Nephron (organoid): Measurements from ENCODE around the gene GRIP2.

Source experiments
- H3K27ac Mint-ChIP-seq, 3 experiments: 2 replicates each; pipeline ENCODE4 v1.8.0; 2020; ENCODE audit warnings: mixed read lengths in 3 of 3, mild to moderate bottlenecking in 2 of 3, moderate library complexity in 1 of 3
- H3K27me3 Mint-ChIP-seq: 2 replicates; pipeline ENCODE4 v1.8.0; 2021; ENCODE audit warnings: low read depth, mild to moderate bottlenecking, moderate library complexity, mixed read lengths
- H3K36me3 Mint-ChIP-seq: 2 replicates; pipeline ENCODE4 v1.8.0; 2020; ENCODE audit warnings: low read depth, mixed read lengths
- H3K4me1 Mint-ChIP-seq: 2 replicates; pipeline ENCODE4 v1.8.0; 2020; ENCODE audit warnings: mixed read lengths
- H3K4me3 Mint-ChIP-seq, 3 experiments: 2 replicates each; pipeline ENCODE4 v1.8.0; 2020; ENCODE audit warnings: mild to moderate bottlenecking in 3 of 3, mixed read lengths in 3 of 3, moderate library complexity in 2 of 3
- H3K9me3 Mint-ChIP-seq: 2 replicates; pipeline ENCODE4 v1.8.0; 2020; ENCODE audit warnings: mixed read lengths
- TF ChIP-seq, protein P1 (sequence below), 3 experiments: fragments of 200-600 bp; sonication (generic); IDR thresholded peaks; one replicate each; pipeline ENCODE4 v1.5.0; 2021; ENCODE audit warnings: antibody characterized with exemption in 3 of 3; ENCODE audit not compliant: unreplicated experiment in 3 of 3

The GRIP2 gene

DNA sequence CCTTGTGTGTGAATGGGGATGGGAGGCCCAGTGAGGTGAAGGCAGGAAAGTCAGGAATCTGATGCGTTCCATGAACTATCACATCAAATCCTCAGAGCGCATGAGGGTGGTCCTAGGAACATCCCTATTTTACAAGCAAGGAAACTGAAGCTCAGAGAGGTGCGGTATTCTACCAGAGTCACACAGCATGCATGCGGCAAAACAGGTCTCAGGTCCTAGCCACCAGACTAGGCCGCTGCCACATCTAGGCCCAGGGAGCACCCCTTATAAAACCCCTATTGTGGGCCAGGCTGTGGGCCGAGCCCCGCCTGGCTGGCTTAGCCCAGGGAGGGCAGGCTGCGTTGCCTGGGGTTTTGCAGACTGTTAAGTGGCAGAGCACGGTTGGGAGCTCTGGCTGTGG, 17.9 kb upstream of the GRIP2 start:
- H3K9me3 Mint-ChIP-seq = no peaks in the 10 kb centered on the region
- H3K36me3 Mint-ChIP-seq = no peaks in the 10 kb centered on the region
- peaks cover 28% of the 10 kb centered on the region for H3K4me1 Mint-ChIP-seq
- TF ChIP-seq, protein P1, sequence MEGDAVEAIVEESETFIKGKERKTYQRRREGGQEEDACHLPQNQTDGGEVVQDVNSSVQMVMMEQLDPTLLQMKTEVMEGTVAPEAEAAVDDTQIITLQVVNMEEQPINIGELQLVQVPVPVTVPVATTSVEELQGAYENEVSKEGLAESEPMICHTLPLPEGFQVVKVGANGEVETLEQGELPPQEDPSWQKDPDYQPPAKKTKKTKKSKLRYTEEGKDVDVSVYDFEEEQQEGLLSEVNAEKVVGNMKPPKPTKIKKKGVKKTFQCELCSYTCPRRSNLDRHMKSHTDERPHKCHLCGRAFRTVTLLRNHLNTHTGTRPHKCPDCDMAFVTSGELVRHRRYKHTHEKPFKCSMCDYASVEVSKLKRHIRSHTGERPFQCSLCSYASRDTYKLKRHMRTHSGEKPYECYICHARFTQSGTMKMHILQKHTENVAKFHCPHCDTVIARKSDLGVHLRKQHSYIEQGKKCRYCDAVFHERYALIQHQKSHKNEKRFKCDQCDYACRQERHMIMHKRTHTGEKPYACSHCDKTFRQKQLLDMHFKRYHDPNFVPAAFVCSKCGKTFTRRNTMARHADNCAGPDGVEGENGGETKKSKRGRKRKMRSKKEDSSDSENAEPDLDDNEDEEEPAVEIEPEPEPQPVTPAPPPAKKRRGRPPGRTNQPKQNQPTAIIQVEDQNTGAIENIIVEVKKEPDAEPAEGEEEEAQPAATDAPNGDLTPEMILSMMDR (IDR thresholded peaks at IDR 0.05; ENCODE audit: unreplicated experiment in 3 of 3) = no peak
- H3K27me3 Mint-ChIP-seq = peaks cover 54% of the 10 kb centered on the region
- no peak overlapping the region for H3K27ac Mint-ChIP-seq
- no peak overlapping the region for H3K4me3 Mint-ChIP-seq

DNA sequence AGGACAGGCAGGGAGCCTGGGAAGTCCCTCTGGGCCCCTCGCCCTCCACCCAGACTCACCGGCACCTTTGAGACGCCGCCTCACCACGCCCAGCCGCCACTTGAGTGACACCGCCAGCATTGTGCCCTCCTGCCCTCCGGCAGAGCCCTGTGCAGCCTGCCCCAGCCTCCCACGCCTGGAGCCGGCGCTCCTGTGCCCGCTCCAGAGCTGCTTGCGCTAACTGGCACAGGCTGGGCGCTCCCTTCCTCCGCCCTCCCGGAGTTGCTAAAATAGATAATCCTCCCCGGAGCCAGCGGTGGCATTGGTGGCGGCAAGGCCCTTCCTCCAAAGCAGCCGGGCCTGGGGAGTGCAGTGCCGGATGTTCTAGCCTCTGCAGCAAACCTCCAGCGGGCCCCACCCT, 15.7 kb upstream of the GRIP2 start:
- peaks cover 13% of the 10 kb centered on the region for H3K4me1 Mint-ChIP-seq
- TF ChIP-seq, protein P1 (IDR thresholded peaks at IDR 0.05; ENCODE audit: unreplicated experiment in 3 of 3) = no peak

DNA sequence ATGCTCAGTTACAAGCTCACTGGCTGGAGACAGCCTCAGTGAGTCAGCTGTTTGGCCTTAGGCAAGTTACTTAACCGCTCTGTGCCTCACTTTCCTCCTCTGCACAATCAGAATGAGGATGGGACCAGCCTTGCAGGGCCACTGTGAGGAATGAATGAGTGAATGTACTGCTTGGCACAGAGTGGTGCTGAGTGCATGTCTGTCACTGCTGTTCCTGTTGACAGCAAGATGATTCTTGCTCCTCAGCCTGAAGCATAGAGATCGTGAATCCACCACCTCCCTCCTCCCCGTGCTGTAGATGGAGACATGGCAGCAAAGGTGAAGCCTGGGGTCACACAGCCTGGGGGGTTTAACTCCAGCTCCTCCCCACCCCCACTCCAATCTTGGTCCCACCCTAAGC, 14.6 kb upstream of the GRIP2 start:
- H3K9me3 Mint-ChIP-seq = no peaks in the 10 kb centered on the region
- H3K4me1 Mint-ChIP-seq = peaks cover 13% of the 10 kb centered on the region
- no peak overlapping the region for H3K4me3 Mint-ChIP-seq
- no peaks in the 10 kb centered on the region for H3K36me3 Mint-ChIP-seq
- TF ChIP-seq, protein P1 (IDR thresholded peaks at IDR 0.05; ENCODE audit: unreplicated experiment in 3 of 3) = no peak
- H3K27ac Mint-ChIP-seq = no peak overlapping the region
- H3K27me3 Mint-ChIP-seq = peaks cover 57% of the 10 kb centered on the region

More for the DNA sequence above, 15.7 kb upstream of the GRIP2 start:
- Mint-ChIP-seq H3K4me3 (no peak overlapping the region), H3K27ac (no peak overlapping the region), H3K27me3 (peaks cover 56% of the 10 kb centered on the region), H3K9me3 (no peaks in the 10 kb centered on the region), H3K36me3 (no peaks in the 10 kb centered on the region)

DNA sequence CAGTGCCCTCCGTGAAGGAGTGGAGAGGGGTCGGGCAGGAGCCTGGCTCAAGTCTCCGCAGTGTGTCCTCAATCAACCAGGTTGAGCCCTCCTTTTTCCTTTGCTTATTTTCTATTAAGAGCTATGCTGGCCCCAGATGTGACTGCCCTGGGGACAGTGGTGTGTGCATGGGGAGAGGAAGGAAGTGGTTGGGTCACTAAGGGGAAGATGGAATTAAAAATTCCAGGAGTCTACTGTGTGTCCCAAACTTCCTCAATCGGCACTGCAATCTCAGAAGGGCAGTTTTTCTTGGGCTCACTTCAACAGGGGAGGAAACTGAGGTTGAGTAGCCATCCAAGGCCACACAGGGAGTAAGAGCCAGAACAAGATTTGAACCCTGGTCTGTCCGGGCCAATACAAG, 13.7 kb upstream of the GRIP2 start:
- Mint-ChIP-seq H3K4me1 (peaks cover 13% of the 10 kb centered on the region), H3K9me3 (no peaks in the 10 kb centered on the region), H3K27me3 (peaks cover 54% of the 10 kb centered on the region), H3K27ac (no peak overlapping the region), H3K36me3 (no peaks in the 10 kb centered on the region), H3K4me3 (no peak overlapping the region)
- TF ChIP-seq, protein P1 (IDR thresholded peaks at IDR 0.05; ENCODE audit: unreplicated experiment in 3 of 3) = no peak

DNA sequence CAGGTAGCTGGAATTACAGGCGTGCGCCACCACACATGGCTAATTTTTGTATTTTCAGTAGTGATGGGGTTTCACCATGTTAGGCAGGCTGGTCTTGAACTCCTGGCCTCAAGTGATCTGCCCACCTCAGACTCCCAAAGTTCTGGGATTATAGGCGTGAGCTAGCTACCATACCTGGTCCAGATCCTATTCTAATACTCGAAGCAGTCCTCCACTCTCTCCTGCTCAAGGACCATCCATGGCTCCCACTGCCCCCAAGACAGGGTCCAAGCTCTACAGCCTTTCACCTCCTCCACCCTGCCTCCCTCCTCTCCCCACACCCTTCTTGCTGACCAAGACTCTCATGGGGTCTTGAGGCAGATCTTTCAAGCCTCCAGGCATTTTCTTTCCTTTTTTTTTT, 12.6 kb upstream of the GRIP2 start:
- TF ChIP-seq, protein P1 (IDR thresholded peaks at IDR 0.05; ENCODE audit: unreplicated experiment in 3 of 3) = no peak
- H3K4me3 Mint-ChIP-seq = no peak overlapping the region
- no peak overlapping the region for H3K27ac Mint-ChIP-seq
- no peaks in the 10 kb centered on the region for H3K9me3 Mint-ChIP-seq
- peaks cover 60% of the 10 kb centered on the region for H3K27me3 Mint-ChIP-seq
- no peaks in the 10 kb centered on the region for H3K36me3 Mint-ChIP-seq
- peaks cover 21% of the 10 kb centered on the region for H3K4me1 Mint-ChIP-seq

DNA sequence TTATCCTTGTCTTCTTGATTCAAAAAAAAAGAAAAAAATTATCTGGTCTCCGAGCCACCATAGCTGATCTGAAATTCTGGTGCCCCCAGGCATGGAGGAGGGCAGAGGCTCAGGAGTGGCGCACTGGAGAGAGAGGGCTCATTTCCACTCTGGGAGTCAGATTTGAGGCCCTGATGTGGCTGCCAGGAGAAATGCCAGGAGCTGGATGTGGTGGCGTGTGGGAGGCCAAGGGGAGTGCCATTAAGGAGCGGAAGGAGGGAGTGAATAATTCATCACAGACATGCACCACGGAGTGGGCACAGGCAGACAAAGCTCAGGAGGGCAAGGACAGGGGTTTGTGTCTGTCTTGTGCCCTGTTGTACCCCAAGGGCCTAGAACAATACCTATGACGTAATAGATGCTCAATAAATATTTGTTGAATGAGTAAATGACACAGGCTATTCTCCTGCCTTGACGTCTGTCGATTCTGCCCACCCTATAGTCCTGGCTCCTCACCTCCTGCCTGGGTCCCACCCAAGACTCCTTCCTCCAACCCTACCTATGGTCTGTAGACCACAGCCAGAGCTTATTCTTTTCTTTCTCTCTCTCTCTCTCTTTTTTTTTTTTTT, 12.0 kb upstream of the GRIP2 start:
- Mint-ChIP-seq H3K36me3 (no peaks in the 10 kb centered on the region), H3K27me3 (peaks cover 60% of the 10 kb centered on the region), H3K9me3 (no peaks in the 10 kb centered on the region), H3K4me3 (no peak overlapping the region), H3K4me1 (peaks cover 19% of the 10 kb centered on the region), H3K27ac (no peak overlapping the region)
- TF ChIP-seq, protein P1 (IDR thresholded peaks at IDR 0.05; ENCODE audit: unreplicated experiment in 3 of 3) = no peak
